Neural cell (in vitro differentiated cells): ENCODE data around the gene SLC25A18. TPM values are rescaled to one million over a fixed set of nuclear protein-coding genes. Genes with fewer than 3 reads are reported as not detected.

Experiments used
- H2AFZ ChIP-seq: fragments of 200-600, 300-800 bp; sonication (generic), shearing (Covaris generic); 2 replicates; pipeline ENCODE4 v1.6.0; 2014; ENCODE audit warnings: low read depth, mild to moderate bottlenecking, antibody characterized with exemption, low read length, moderate library complexity
- H3F3A ChIP-seq: fragments of 200-600 bp; shearing (Covaris generic); 2 replicates; pipeline ENCODE4 v1.6.1; 2016; ENCODE audit warnings: mild to moderate bottlenecking, moderate library complexity, mixed read lengths, antibody characterized with exemption, low read length; ENCODE audit not compliant: insufficient read depth, poor library complexity, severe bottlenecking
- H3K27ac ChIP-seq: fragments of 200-600, 300-800 bp; sonication (generic), shearing (Covaris generic); 2 replicates; pipeline ENCODE4 v1.5.1; 2014; ENCODE audit warnings: mild to moderate bottlenecking, low read length, moderate library complexity
- H3K27me3 ChIP-seq: fragments of 300-800, 200-600 bp; sonication (generic), shearing (Covaris generic); 2 replicates; pipeline ENCODE4 v1.6.0; 2014; ENCODE audit warnings: mild to moderate bottlenecking, low read depth, low read length, moderate library complexity; ENCODE audit not compliant: insufficient read depth
- H3K36me3 ChIP-seq: fragments of 300-800, 200-600 bp; sonication (generic), shearing (Covaris generic); 2 replicates; pipeline ENCODE4 v1.5.1; 2014; ENCODE audit warnings: mild to moderate bottlenecking, antibody characterized with exemption, low read length, moderate library complexity; ENCODE audit not compliant: insufficient read depth
- H3K4me2 ChIP-seq: fragments of 300-800, 200-600 bp; sonication (generic), shearing (Covaris generic); 2 replicates; pipeline ENCODE4 v1.6.0; 2014; ENCODE audit warnings: mild to moderate bottlenecking, low read length
- H3K4me3 ChIP-seq: fragments of 300-800, 200-600 bp; sonication (generic), shearing (Covaris generic); 2 replicates; pipeline ENCODE4 v1.5.1; 2014; ENCODE audit warnings: mild to moderate bottlenecking, low read length, moderate library complexity
- H3K79me2 ChIP-seq: fragments of 200-600 bp; shearing (Covaris generic); replicated peaks from 2 replicates; pipeline ENCODE4 v1.6.0; 2014; ENCODE audit warnings: mild to moderate bottlenecking, low read length, moderate library complexity; ENCODE audit not compliant: insufficient read depth
- H3K9ac ChIP-seq: fragments of 300-800, 200-600 bp; sonication (generic), shearing (Covaris generic); 2 replicates; pipeline ENCODE4 v1.6.1; 2016; ENCODE audit warnings: mild to moderate bottlenecking, low read length, mixed read lengths
- H3K9me2 ChIP-seq: fragments of 200-600 bp; shearing (Covaris generic); 2 replicates; pipeline ENCODE4 v1.6.1; 2016; ENCODE audit warnings: mild to moderate bottlenecking, low read length, mixed read lengths; ENCODE audit not compliant: insufficient read depth
- H3K9me3 ChIP-seq: fragments of 200-600, 300-800 bp; sonication (generic), shearing (Covaris generic); 2 replicates; pipeline ENCODE4 v1.6.1; 2016; ENCODE audit warnings: mild to moderate bottlenecking, mixed run types, low read length, moderate library complexity, mixed read lengths
- H4K20me1 ChIP-seq: fragments of 200-600 bp; shearing (Covaris generic); 2 replicates; pipeline ENCODE4 v1.6.1; 2016; ENCODE audit warnings: mild to moderate bottlenecking, mixed run types; ENCODE audit not compliant: insufficient read depth
- CTCF ChIP-seq: fragments of 450-650 bp; IDR thresholded peaks from 2 replicates; pipeline ENCODE4 v1.5.1; 2014; ENCODE audit warnings: antibody characterized with exemption, mild to moderate bottlenecking, moderate library complexity; ENCODE audit not compliant: poor library complexity, severe bottlenecking
- EP300 ChIP-seq: fragments of 450-650 bp; conservative IDR thresholded peaks from 2 replicates; pipeline ENCODE4 v1.6.1; 2014; ENCODE audit warnings: antibody characterized with exemption, mild to moderate bottlenecking, moderate library complexity; ENCODE audit not compliant: poor library complexity, severe bottlenecking
- EZH2 ChIP-seq: fragments of 200-600, 300-800 bp; shearing (Covaris generic), sonication (generic); IDR thresholded peaks from 2 replicates; pipeline ENCODE4 v1.6.1; 2014; ENCODE audit warnings: antibody characterized with exemption, low read length, borderline replicate concordance, mild to moderate bottlenecking; ENCODE audit not compliant: insufficient read depth, poor library complexity, severe bottlenecking
- MXI1 ChIP-seq: fragments of 450-650 bp; conservative IDR thresholded peaks from 2 replicates; pipeline ENCODE4 v1.6.1; 2014; ENCODE audit warnings: antibody characterized with exemption, mild to moderate bottlenecking; ENCODE audit not compliant: poor library complexity, severe bottlenecking
- POLR2AphosphoS5 ChIP-seq: IDR thresholded peaks from 2 replicates; pipeline ENCODE4 v1.6.1; 2012
- RAD21 ChIP-seq: fragments of 450-650 bp; conservative IDR thresholded peaks from 2 replicates; pipeline ENCODE4 v1.6.1; 2014; ENCODE audit warnings: antibody characterized with exemption, mild to moderate bottlenecking, moderate library complexity
- REST ChIP-seq: IDR thresholded peaks from 2 replicates; pipeline ENCODE4 v1.6.1; 2012; ENCODE audit warnings: borderline replicate concordance
- SMC3 ChIP-seq: fragments of 450-650 bp; conservative IDR thresholded peaks from 2 replicates; pipeline ENCODE4 v1.6.1; 2014; ENCODE audit warnings: antibody characterized with exemption, mild to moderate bottlenecking, moderate library complexity; ENCODE audit not compliant: poor library complexity
- TAF1 ChIP-seq: IDR thresholded peaks from 2 replicates; pipeline ENCODE4 v1.6.1; 2012; ENCODE audit warnings: low read depth
- polyA plus RNA-seq: library from polyadenylated mRNA; depleted of rRNA; stranded (reverse); fragments of >200 nt; gene quantifications from 2 replicates; pipeline ENCODE4 v1.2.3, GENCODE V29; 2014

Gene SLC25A18
- polyA plus RNA-seq, 1 donor from 2014 or later: 0.28 TPM

GRCh38 chr22:17566776-17567175 is 3.5 kb downstream of the SLC25A18 start:
- Histone ChIP-seq H3K9me3 (no peaks in the 10 kb centered on the region), H3K79me2 (no peaks in the 10 kb centered on the region), H3K27ac (no peak overlapping the region), H3K9me2 (no peaks in the 10 kb centered on the region), H3K4me2 (no peak overlapping the region), H4K20me1 (no peaks in the 10 kb centered on the region), H3K9ac (no peak overlapping the region), H3K36me3 (no peaks in the 10 kb centered on the region), H3F3A (no peaks in the 10 kb centered on the region), H3K27me3 (no peaks in the 10 kb centered on the region), H3K4me3 (no peak overlapping the region), H2AFZ (no peak overlapping the region)
- TF ChIP-seq EP300: no peak
- no peak for TF ChIP-seq EZH2
- no peak for TF ChIP-seq SMC3
- no peak for TF ChIP-seq MXI1
- no peak for TF ChIP-seq REST
- TF ChIP-seq RAD21: no peak
- no peak for TF ChIP-seq POLR2AphosphoS5
- no peak for TF ChIP-seq TAF1
- TF ChIP-seq CTCF: no peak

- Histone ChIP-seq H2AFZ (no peak overlapping the region), H4K20me1 (no peaks in the 10 kb centered on the region), H3K36me3 (no peaks in the 10 kb centered on the region), H3K27ac (no peak overlapping the region), H3K27me3 (no peaks in the 10 kb centered on the region), H3F3A (no peaks in the 10 kb centered on the region), H3K9ac (no peak overlapping the region), H3K9me2 (no peaks in the 10 kb centered on the region), H3K79me2 (no peaks in the 10 kb centered on the region), H3K4me2 (no peak overlapping the region), H3K9me3 (no peaks in the 10 kb centered on the region), H3K4me3 (no peak overlapping the region)
- no peak for TF ChIP-seq EZH2
Measured at GRCh38 chr22:17569971-17570511, 6.7 kb downstream of the SLC25A18 start.
